K562 (cell line): ENCODE measurements around the gene PLEKHA1. TPM values are rescaled to one million over a fixed set of nuclear protein-coding genes. Genes with fewer than 3 reads are reported as not detected.

ENCODE experiments used
- ATF7 ChIP-seq: fragments of 450-650 bp; IDR thresholded peaks from 2 replicates; pipeline ENCODE4 v1.7.1; 2014; ENCODE audit warnings: mild to moderate bottlenecking, moderate library complexity
- DPF2 ChIP-seq: fragments of 450-650 bp; IDR thresholded peaks from 2 replicates; pipeline ENCODE4 v1.6.1; 2016
- E2F6 ChIP-seq, 2 experiments: IDR thresholded peaks; 2 replicates each; pipeline ENCODE4 v1.6.1; 2011; ENCODE audit warnings: borderline replicate concordance in 1 of 2, control low read depth in 1 of 2, low read depth in 1 of 2, low read length in 1 of 2, mild to moderate bottlenecking in 1 of 2, mixed read lengths in 1 of 2, moderate library complexity in 1 of 2; ENCODE audit not compliant: insufficient read depth in 1 of 2, insufficient read length in 1 of 2, poor library complexity in 1 of 2, severe bottlenecking in 1 of 2; ENCODE audit errors: extremely low read depth in 1 of 2
- GABPA ChIP-seq: fragments of 200-800 bp; sonication (Bioruptor generic); conservative IDR thresholded peaks from 2 replicates; pipeline ENCODE4 v1.6.1; 2016; ENCODE audit warnings: low read depth, missing genetic modification characterization, missing compliant biosample characterization
- HDAC1 ChIP-seq, 2 experiments: fragments of 450-650 bp; IDR thresholded peaks; 2 replicates each; pipeline ENCODE4 v1.6.1; 2016 to 2017; ENCODE audit warnings: inconsistent platforms in 1 of 2, mild to moderate bottlenecking in 1 of 2, moderate library complexity in 1 of 2
- HDAC6 ChIP-seq: IDR thresholded peaks from 2 replicates; pipeline ENCODE4 v1.6.1; 2012; ENCODE audit warnings: low read depth, mild to moderate bottlenecking, control low read depth, inconsistent platforms, low read length, moderate library complexity
- KHSRP ChIP-seq: fragments of 450-650 bp; IDR thresholded peaks from 2 replicates; pipeline ENCODE4 v1.6.1; 2017
- L3MBTL2 ChIP-seq: fragments of 450-650 bp; IDR thresholded peaks from 2 replicates; pipeline ENCODE4 v1.6.1; 2016; ENCODE audit warnings: mild to moderate bottlenecking, moderate library complexity
- POLR2G ChIP-seq: fragments of 200-400 bp; formaldehyde crosslinking; IDR thresholded peaks from 2 replicates; pipeline ENCODE4 v1.6.1; 2017; ENCODE audit warnings: low read depth, mild to moderate bottlenecking, antibody characterized with exemption, low read length, moderate library complexity
- ZBTB33 ChIP-seq: sonication (generic); formaldehyde crosslinking; IDR thresholded peaks from 2 replicates; pipeline ENCODE4 v1.8.1; 2023; ENCODE audit warnings: mild to moderate bottlenecking, missing genetic modification reagents
- ZNF121 ChIP-seq: sonication (generic); formaldehyde crosslinking; conservative IDR thresholded peaks from 2 replicates; pipeline ENCODE4 v1.8.0; 2022; ENCODE audit warnings: missing genetic modification reagents
- ZNF592 ChIP-seq: fragments of 450-650 bp; IDR thresholded peaks from 2 replicates; pipeline ENCODE4 v1.6.1; 2017; ENCODE audit warnings: antibody characterized with exemption, mild to moderate bottlenecking
- ZNF766 ChIP-seq: fragments of 200-800 bp; sonication (Bioruptor generic); conservative IDR thresholded peaks from 2 replicates; pipeline ENCODE4 v1.6.1; 2016; ENCODE audit warnings: missing genetic modification characterization, missing compliant biosample characterization
- polyA plus RNA-seq, 8 experiments: library from polyadenylated mRNA; depleted of rRNA in 4 of 8; stranded (reverse) in 5 of 8; unstranded in 3 of 8; fragments of >200 nt; fragmentation: Nextera tagmentation in 2 of 8; fragmentation: Illumina TruSeq in 1 of 8; extraction: Ambion mirVana in 2 of 8; extraction: Trizol in 1 of 8; gene quantifications; 2 replicates each; pipeline versions ENCODE4 v1.2.1 to v1.2.3, GENCODE V29; 2011 to 2014; ENCODE audit warnings: inconsistent platforms in 1 of 8, missing spikeins in 1 of 8
- total RNA-seq, 7 experiments: library from RNA; depleted of rRNA in 6 of 7; stranded (reverse); fragments of >200 nt in 6 of 7; fragmentation: Illumina TruSeq in 2 of 7; extraction: Trizol in 2 of 7; gene quantifications; 2 replicates each; pipeline versions ENCODE4 v1.2.1 to v1.2.3, GENCODE V29; 2011 to 2021; ENCODE audit warnings: low replicate concordance in 1 of 7
- TF ChIP-seq, protein P1 (sequence below), 2 experiments: IDR thresholded peaks; 2 replicates each; pipeline ENCODE4 v1.6.1; 2012; ENCODE audit warnings: improper control_type of control experiment in 2 of 2, low read depth in 2 of 2, low read length in 2 of 2, borderline replicate concordance in 1 of 2
- TF ChIP-seq, protein P2 (sequence below): fragments of 250-450 bp; sonication (Bioruptor Pico); IDR thresholded peaks from 2 replicates; pipeline ENCODE4 v1.8.0; 2022; ENCODE audit warnings: moderate library complexity, mild to moderate bottlenecking, inconsistent platforms

Gene PLEKHA1
- total and polyA plus RNA-seq, 9 of the 15 experiments (the other 6 are each of a cell fraction or from before 2014, with no cell fraction given): 0.05 to 4.7 (median 1.0) TPM

GRCh38 chr10:122374237-122374858 is at the start of gene PLEKHA1 (continued):
- TF ChIP-seq ATF7 (peak; percentile 78), L3MBTL2 (peak; percentile 59; the same call in 1 of the 2 replicates), E2F6 (IDR thresholded peaks at IDR 0.05; ENCODE audit: borderline replicate concordance in 1 of 2, extremely low read depth in 1 of 2, insufficient read depth in 1 of 2, insufficient read length in 1 of 2, low read depth in 1 of 2, low read length in 1 of 2, poor library complexity in 1 of 2, severe bottlenecking in 1 of 2) (peak; percentile 5 to 41), DPF2 (no peak), HDAC1 (IDR thresholded peaks at IDR 0.05) (no peak), POLR2G (peak; percentile 47; the same call in 1 of the 2 replicates), ZBTB33 (CRISPR knock-in tag) (no peak), KHSRP (no peak), HDAC6 (no peak), ZNF121 (CRISPR knock-in tag) (no peak), GABPA (tag) (peak; percentile 70), ZNF592 (peak; percentile 79), ZNF766 (CRISPR knock-in tag) (peak; percentile 72)
- TF ChIP-seq, protein P1, sequence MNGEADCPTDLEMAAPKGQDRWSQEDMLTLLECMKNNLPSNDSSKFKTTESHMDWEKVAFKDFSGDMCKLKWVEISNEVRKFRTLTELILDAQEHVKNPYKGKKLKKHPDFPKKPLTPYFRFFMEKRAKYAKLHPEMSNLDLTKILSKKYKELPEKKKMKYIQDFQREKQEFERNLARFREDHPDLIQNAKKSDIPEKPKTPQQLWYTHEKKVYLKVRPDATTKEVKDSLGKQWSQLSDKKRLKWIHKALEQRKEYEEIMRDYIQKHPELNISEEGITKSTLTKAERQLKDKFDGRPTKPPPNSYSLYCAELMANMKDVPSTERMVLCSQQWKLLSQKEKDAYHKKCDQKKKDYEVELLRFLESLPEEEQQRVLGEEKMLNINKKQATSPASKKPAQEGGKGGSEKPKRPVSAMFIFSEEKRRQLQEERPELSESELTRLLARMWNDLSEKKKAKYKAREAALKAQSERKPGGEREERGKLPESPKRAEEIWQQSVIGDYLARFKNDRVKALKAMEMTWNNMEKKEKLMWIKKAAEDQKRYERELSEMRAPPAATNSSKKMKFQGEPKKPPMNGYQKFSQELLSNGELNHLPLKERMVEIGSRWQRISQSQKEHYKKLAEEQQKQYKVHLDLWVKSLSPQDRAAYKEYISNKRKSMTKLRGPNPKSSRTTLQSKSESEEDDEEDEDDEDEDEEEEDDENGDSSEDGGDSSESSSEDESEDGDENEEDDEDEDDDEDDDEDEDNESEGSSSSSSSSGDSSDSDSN (IDR thresholded peaks at IDR 0.05; ENCODE audit: borderline replicate concordance in 1 of 2, low read depth in 2 of 2, low read length in 2 of 2): peak; percentile 45 to 71; a peak in 1 of 4 replicates
- TF ChIP-seq, protein P2, sequence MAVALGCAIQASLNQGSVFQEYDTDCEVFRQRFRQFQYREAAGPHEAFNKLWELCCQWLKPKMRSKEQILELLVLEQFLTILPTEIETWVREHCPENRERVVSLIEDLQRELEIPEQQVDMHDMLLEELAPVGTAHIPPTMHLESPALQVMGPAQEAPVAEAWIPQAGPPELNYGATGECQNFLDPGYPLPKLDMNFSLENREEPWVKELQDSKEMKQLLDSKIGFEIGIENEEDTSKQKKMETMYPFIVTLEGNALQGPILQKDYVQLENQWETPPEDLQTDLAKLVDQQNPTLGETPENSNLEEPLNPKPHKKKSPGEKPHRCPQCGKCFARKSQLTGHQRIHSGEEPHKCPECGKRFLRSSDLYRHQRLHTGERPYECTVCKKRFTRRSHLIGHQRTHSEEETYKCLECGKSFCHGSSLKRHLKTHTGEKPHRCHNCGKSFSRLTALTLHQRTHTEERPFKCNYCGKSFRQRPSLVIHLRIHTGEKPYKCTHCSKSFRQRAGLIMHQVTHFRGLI (CRISPR knock-in tag): no peak
